Fibroblast of lung (primary cell): ENCODE measurements around the gene TEKT1. TPM values are rescaled to one million over a fixed set of nuclear protein-coding genes. Genes with fewer than 3 reads are reported as not detected.

Experiments used
- DNase-seq, 2 donors: peaks; one replicate each; pipeline versions ENCODE4 v3.0.0 to v3.0.0-alpha.2; 2010; ENCODE audit warnings: low read depth in 2 of 2
- H2AFZ ChIP-seq: 2 replicates; pipeline ENCODE4 v1.5.1; 2012; ENCODE audit warnings: low read length, control low read depth, inconsistent platforms
- H3K27ac ChIP-seq: 2 replicates; pipeline ENCODE4 v1.5.1; 2011; ENCODE audit warnings: low read length, control low read depth; ENCODE audit not compliant: insufficient read depth
- H3K27me3 ChIP-seq: 2 replicates; pipeline ENCODE4 v1.5.1; 2011; ENCODE audit warnings: mild to moderate bottlenecking, low read length; ENCODE audit not compliant: control insufficient read depth, insufficient read depth
- H3K36me3 ChIP-seq: 2 replicates; pipeline ENCODE4 v1.5.1; 2011; ENCODE audit warnings: low read length; ENCODE audit not compliant: control insufficient read depth, insufficient read depth
- H3K4me1 ChIP-seq: 2 replicates; pipeline ENCODE4 v1.5.1; 2011; ENCODE audit warnings: low read length; ENCODE audit not compliant: control insufficient read depth, insufficient read depth; ENCODE audit errors: extremely low read depth
- H3K4me2 ChIP-seq: 2 replicates; pipeline ENCODE4 v1.5.1; 2011; ENCODE audit warnings: low read length, control low read depth; ENCODE audit not compliant: insufficient read depth; ENCODE audit errors: extremely low read depth
- H3K4me3 ChIP-seq, 4 experiments: fragments of 200-600 bp in 1 of 4; sonication (generic) in 1 of 4; replicated peaks in 1 of 4; 2 replicates each; pipeline ENCODE4 v1.5.1; 2011 to 2016; ENCODE audit warnings: low read length in 4 of 4, low read depth in 3 of 4, mild to moderate bottlenecking in 3 of 4, control low read depth in 2 of 4, inconsistent platforms in 1 of 4, mixed read lengths in 1 of 4; ENCODE audit not compliant: insufficient read depth in 1 of 4; ENCODE audit errors: control extremely low read depth in 1 of 4
- H3K79me2 ChIP-seq: 2 replicates; pipeline ENCODE4 v1.5.1; 2012; ENCODE audit warnings: mild to moderate bottlenecking, low read length, inconsistent platforms; ENCODE audit not compliant: control insufficient read depth, insufficient read depth
- H3K9ac ChIP-seq: 2 replicates; pipeline ENCODE4 v1.5.1; 2011; ENCODE audit warnings: mild to moderate bottlenecking, low read length, control low read depth; ENCODE audit not compliant: insufficient read depth
- H3K9me3 ChIP-seq: 2 replicates; pipeline ENCODE4 v1.5.1; 2012; ENCODE audit warnings: low read depth, low read length; ENCODE audit not compliant: control insufficient read depth, insufficient read depth
- H4K20me1 ChIP-seq: 2 replicates; pipeline ENCODE4 v1.5.1; 2011; ENCODE audit warnings: low read length; ENCODE audit not compliant: control insufficient read depth, insufficient read depth; ENCODE audit errors: extremely low read depth
- CTCF ChIP-seq, 2 donors: IDR thresholded peaks in 1 of 2; conservative IDR thresholded peaks in 1 of 2; 1 replicate in 1 of 2; 2 replicates in 1 of 2; pipeline ENCODE4 v1.5.1; 2011 to 2012; ENCODE audit warnings: low read length in 2 of 2, control low read depth in 1 of 2, inconsistent platforms in 1 of 2, low read depth in 1 of 2, mild to moderate bottlenecking in 1 of 2
- EZH2 ChIP-seq: IDR thresholded peaks from 2 replicates; pipeline ENCODE4 v1.5.1; 2012; ENCODE audit warnings: low read length, control low read depth, mild to moderate bottlenecking; ENCODE audit errors: missing control alignments
- polyA plus RNA-seq, 2 donors: library from polyadenylated mRNA; depleted of rRNA in 1 of 2; stranded (reverse) in 1 of 2; unstranded in 1 of 2; fragments of >200 nt; gene quantifications; 2 replicates each; pipeline ENCODE4 v1.2.1, GENCODE V29; 2011 to 2012; ENCODE audit warnings: missing spikeins in 1 of 2
- total RNA-seq: library from RNA; depleted of rRNA; stranded (reverse); fragments of >200 nt; gene quantifications from 2 replicates; pipeline ENCODE4 v1.2.1, GENCODE V29; 2014

Gene TEKT1
- total and polyA plus RNA-seq, 2 donors (not counting 1 experiment from before 2014, with no cell fraction given) = not detected

GRCh38 chr17:6752068-6752909 is 79.2 kb downstream of the TEKT1 start:
- peak overlapping the region; percentile 64 for H3K4me2 ChIP-seq
- no peaks in the 10 kb centered on the region for H3K79me2 ChIP-seq
- no peaks in the 10 kb centered on the region for H3K27me3 ChIP-seq
- peak overlapping the region; percentile 96 for H3K27ac ChIP-seq
- peak overlapping the region; percentile 48 for H2AFZ ChIP-seq
- TF ChIP-seq EZH2 = no peak
- no peak for TF ChIP-seq CTCF (conservative IDR thresholded peaks at IDR 0.05 in 1 of 2, IDR thresholded peaks at IDR 0.05 in 1 of 2; ENCODE audit: low read depth in 1 of 2, low read length in 2 of 2)
- peak; percentile 98 to 100 for DNase-seq
- no peaks in the 10 kb centered on the region for H3K9me3 ChIP-seq
- no peak overlapping the region for H3K9ac ChIP-seq
- no peaks in the 10 kb centered on the region for H4K20me1 ChIP-seq
- no peak overlapping the region for H3K4me3 ChIP-seq
- H3K36me3 ChIP-seq = no peaks in the 10 kb centered on the region
- H3K4me1 ChIP-seq = peaks cover 27% of the 10 kb centered on the region

- peak in 1 of 2 donors; percentile 9 for DNase-seq
- Histone ChIP-seq H3K9ac (no peak overlapping the region), H3K79me2 (no peaks in the 10 kb centered on the region), H3K36me3 (no peaks in the 10 kb centered on the region), H3K27me3 (no peaks in the 10 kb centered on the region), H3K4me3 (no peak overlapping the region), H3K9me3 (no peaks in the 10 kb centered on the region), H2AFZ (no peak overlapping the region), H4K20me1 (no peaks in the 10 kb centered on the region), H3K27ac (no peak overlapping the region), H3K4me2 (no peak overlapping the region), H3K4me1 (peaks cover 17% of the 10 kb centered on the region)
- no peak for TF ChIP-seq EZH2
Observed at GRCh38 chr17:6749519-6749918, 82.0 kb downstream of the TEKT1 start.

GRCh38 chr17:6748617-6749016 is 82.9 kb downstream of the TEKT1 start:
- DNase-seq = no peak

More at GRCh38 chr17:6748617-6749016, 82.9 kb downstream of the TEKT1 start:
- TF ChIP-seq EZH2 (no peak), CTCF (conservative IDR thresholded peaks at IDR 0.05 in 1 of 2, IDR thresholded peaks at IDR 0.05 in 1 of 2; ENCODE audit: low read depth in 1 of 2, low read length in 2 of 2) (no peak)
- Histone ChIP-seq H3K27ac (no peak overlapping the region), H2AFZ (no peak overlapping the region), H3K4me2 (no peak overlapping the region), H4K20me1 (no peaks in the 10 kb centered on the region), H3K9ac (no peak overlapping the region), H3K79me2 (no peaks in the 10 kb centered on the region), H3K27me3 (peaks cover under 1% of the 10 kb centered on the region), H3K9me3 (no peaks in the 10 kb centered on the region), H3K4me3 (no peak overlapping the region), H3K4me1 (peaks cover 13% of the 10 kb centered on the region), H3K36me3 (no peaks in the 10 kb centered on the region)

Other genes starting within 250 kb of the TEKT1 start
- 12.1 and 12.9 TPM in 2 replicates for gene KIAA0753, start 191.0 kb downstream of the TEKT1 start, total RNA-seq
- 4.6 and 5.8 TPM in 2 replicates for gene KIAA0753, start 191.0 kb downstream of the TEKT1 start, polyA plus RNA-seq
- gene TXNDC17, start 190.7 kb downstream of the TEKT1 start, total RNA-seq = 75.2 and 87.5 TPM in 2 replicates
- 243 and 257 TPM in 2 replicates for gene TXNDC17, start 190.7 kb downstream of the TEKT1 start, polyA plus RNA-seq
- gene MED31, start 180.1 kb downstream of the TEKT1 start, total RNA-seq = 6.4 and 10.6 TPM in 2 replicates
- gene MED31, start 180.1 kb downstream of the TEKT1 start, polyA plus RNA-seq = 14.7 and 17.0 TPM in 2 replicates
- gene C17orf100, start 180.0 kb downstream of the TEKT1 start, total RNA-seq = 0.26 and 0.33 TPM in 2 replicates
- 0.84 and 1.5 TPM in 2 replicates for gene C17orf100, start 180.0 kb downstream of the TEKT1 start, polyA plus RNA-seq
- gene SLC13A5, start 118.4 kb downstream of the TEKT1 start, total RNA-seq = not detected in 2 replicates
- gene SLC13A5, start 118.4 kb downstream of the TEKT1 start, polyA plus RNA-seq = not detected in 2 replicates
- gene XAF1, start 75.7 kb downstream of the TEKT1 start, total RNA-seq = 57.5 and 98.9 TPM in 2 replicates
- gene XAF1, start 75.7 kb downstream of the TEKT1 start, polyA plus RNA-seq = 3.2 and 3.5 TPM in 2 replicates
- gene FBXO39, start 55.5 kb downstream of the TEKT1 start, total RNA-seq = 0.51 and 0.66 TPM in 2 replicates
- 0.10 and 0.25 TPM in 2 replicates for gene FBXO39, start 55.5 kb downstream of the TEKT1 start, polyA plus RNA-seq
- gene ALOX12, start 164.3 kb upstream of the TEKT1 start, total RNA-seq = 0.17 and 0.26 TPM in 2 replicates
- 0.02 and 0.06 TPM in 2 replicates for gene ALOX12, start 164.3 kb upstream of the TEKT1 start, polyA plus RNA-seq
- gene RNASEK, start 180.9 kb upstream of the TEKT1 start, total RNA-seq = 27.2 and 64.6 TPM in 2 replicates
- 201 and 232 TPM in 2 replicates for gene RNASEK, start 180.9 kb upstream of the TEKT1 start, polyA plus RNA-seq
- gene BCL6B, start 191.3 kb upstream of the TEKT1 start, total RNA-seq = under 0.01 and 0.50 TPM in 2 replicates
- 0.02 and 0.07 TPM in 2 replicates for gene BCL6B, start 191.3 kb upstream of the TEKT1 start, polyA plus RNA-seq
- 0.26 and 1.3 TPM in 2 replicates for gene SLC16A13, start 204.3 kb upstream of the TEKT1 start, total RNA-seq
- 1.4 and 1.6 TPM in 2 replicates for gene SLC16A13, start 204.3 kb upstream of the TEKT1 start, polyA plus RNA-seq
- under 0.01 and 0.17 TPM in 2 replicates for gene SLC16A11, start 212.4 kb upstream of the TEKT1 start, total RNA-seq
- not detected in 2 replicates for gene SLC16A11, start 212.4 kb upstream of the TEKT1 start, polyA plus RNA-seq
- gene CLEC10A, start 248.5 kb upstream of the TEKT1 start, total RNA-seq = not detected in 2 replicates
- not detected in 2 replicates for gene CLEC10A, start 248.5 kb upstream of the TEKT1 start, polyA plus RNA-seq